ENCODE data around the gene STARD3.

GRCh38 chr17:39608142-39608981 is 28.6 kb upstream of the STARD3 start:
- no peak for TF ChIP-seq CTCF (IDR thresholded peaks at IDR 0.05)
- no peak for TF ChIP-seq POLR2A (IDR thresholded peaks at IDR 0.05)
